Pancreas (tissue), 10 donors: ENCODE measurements around the gene ATF2. TPM values are rescaled to one million over a fixed set of nuclear protein-coding genes. Genes with fewer than 3 reads are reported as not detected.
A peak's percentile ranks its signal among the peaks of the same experiment; 100 is the strongest.

Experiments
- ATAC-seq, 4 donors: fragments of 200-7000 bp; cut with Tn5 transposase; one replicate each; pipeline versions ENCODE4 v1.8.0 to v1.9.1; 2020; ENCODE audit warnings: mild to moderate bottlenecking in 4 of 4, moderate library complexity in 4 of 4
- DNase-seq, 6 donors: peaks; one replicate each; pipeline ENCODE4 v3.0.0-alpha.2; 2020
- FAIRE-seq: peaks from 2 replicates; lab custom pipeline; 2012; peaks lifted over from hg19 to GRCh38; lab: Jason Lieb, UNC
- H3K27ac ChIP-seq, 4 donors: fragments of 200-600 bp; sonication (generic); 1 replicate in 3 of 4; 2 replicates in 1 of 4; pipeline versions ENCODE4 v1.5.0 to v1.8.0; 2020
- H3K27me3 ChIP-seq, 4 donors: fragments of 200-600 bp; one replicate each; pipeline ENCODE4 v1.8.0; 2021
- H3K36me3 ChIP-seq, 3 donors: fragments of 200-600 bp; sonication (generic) in 1 of 3; one replicate each; pipeline versions ENCODE4 v1.5.0 to v1.8.0; 2020 to 2021
- H3K4me1 ChIP-seq, 3 donors: fragments of 200-600 bp; one replicate each; pipeline ENCODE4 v1.8.0; 2021
- H3K4me3 ChIP-seq, 4 donors: fragments of 200-600 bp; sonication (generic) in 2 of 4; one replicate each; pipeline versions ENCODE4 v1.5.0 to v1.8.0; 2020 to 2021
- H3K9me3 ChIP-seq, 4 donors: fragments of 200-600 bp; one replicate each; pipeline ENCODE4 v1.8.0; 2021
- CTCF ChIP-seq, 4 donors: fragments of 200-600 bp; sonication (generic) in 3 of 4; IDR thresholded peaks; one replicate each; pipeline versions ENCODE4 v1.5.0 to v1.8.0; 2021; ENCODE audit warnings: antibody characterized with exemption in 4 of 4
- WGBS, 2 donors: extraction: QIAGEN DNeasy Blood & Tissue Kit; methylation state at CpG; one replicate each; pipeline ENCODE4 v1.1.7; 2013; 5-methylcytosine and 5-hydroxymethylcytosine counted together
- intact Hi-C, 3 donors: fragments of 100-400 bp; cut with DNase I; formaldehyde crosslinking; loops; one replicate each; pipeline versions ENCODE4 v1.11.1 to v1.14.2; 2022
- polyA plus RNA-seq, 2 donors: library from polyadenylated mRNA; stranded (reverse); fragments of 200-250 nt; gene quantifications; one replicate each; pipeline ENCODE4 v1.2.3, GENCODE V29; 2013
- total RNA-seq, 6 donors: library from RNA; stranded (reverse); fragmentation: NEBNext Ultra II Directional in 4 of 6; extraction: Animal tissue kit (Norgen Biotek cat#: 25700) in 4 of 6; gene quantifications; one replicate each; pipeline versions ENCODE4 v1.2.1 to v1.2.4, GENCODE V29; 2021 to 2023
- donor health status: healthy with polysubstance abuse.
- donor health status: DM: no; HTN: no; CAD: no; lungs with moderate emphysema.
- donor health status: DM: no; HTN: no; CAD: no.
- donor health status: control.
- donor health status: control.
- donor health status: Bipolar disorder and iron deficiency.
- donor health status: DM: yes; HTN: yes; CAD: no.
- donor health status: DM: no; HTN: no; CAD: no.
- donor health status: DM: no; HTN: no; CAD: no.
- donor health status: DM: yes; HTN: yes; CAD: no.

Gene ATF2
- total and polyA plus RNA-seq, 8 donors: 7.9 to 36.1 (median 22.7) TPM

- Histone ChIP-seq H3K27ac (no peak overlapping the region), H3K4me3 (no peak overlapping the region), H3K4me1 (peaks cover 0 to 21% (median 7%) of the 10 kb centered on the region in 3 donors), H3K9me3 (no peaks in the 10 kb centered on the region), H3K36me3 (no peaks in the 10 kb centered on the region), H3K27me3 (no peaks in the 10 kb centered on the region)
- intact Hi-C loops: no loop called here
- DNase-seq (no peak), FAIRE-seq (no peak), ATAC-seq (no peak)
- no peak for TF ChIP-seq CTCF (IDR thresholded peaks at IDR 0.05)
Observed at GRCh38 chr2:175154661-175155082, 13.3 kb downstream of the ATF2 start.

- Histone ChIP-seq H3K4me3 (no peak overlapping the region), H3K27me3 (no peaks in the 10 kb centered on the region), H3K27ac (peak overlapping the region in 2 of 4 donors; percentile 34 to 51), H3K36me3 (no peaks in the 10 kb centered on the region), H3K9me3 (no peaks in the 10 kb centered on the region), H3K4me1 (peaks cover 0 to 21% (median 7%) of the 10 kb centered on the region in 3 donors)
- intact Hi-C loops: no loop called here
- WGBS, 2 donors: 28 to 37% methylated on average over 2 of the region's 2 CpGs
- FAIRE-seq (no peak), DNase-seq (no peak), ATAC-seq (peak; percentile 79 to 98 (median 94))
- no peak for TF ChIP-seq CTCF (IDR thresholded peaks at IDR 0.05)
Observed at GRCh38 chr2:175152242-175152641, 15.8 kb downstream of the ATF2 start.

- 86 to 90% methylated on average over 1 of the region's 1 CpG for WGBS, 2 donors
- H3K36me3 ChIP-seq: no peaks in the 10 kb centered on the region
- no peaks in the 10 kb centered on the region for H3K27me3 ChIP-seq
- peaks cover 0 to 21% (median 7%) of the 10 kb centered on the region in 3 donors for H3K4me1 ChIP-seq
- intact Hi-C loops: no loop called here
- peak in 1 of 4 donors; percentile 31 for ATAC-seq
- FAIRE-seq: no peak
- H3K4me3 ChIP-seq: no peak overlapping the region
- TF ChIP-seq CTCF (IDR thresholded peaks at IDR 0.05): no peak
- H3K27ac ChIP-seq: peak overlapping the region in 2 of 4 donors; percentile 34 to 51
- no peak for DNase-seq
- no peaks in the 10 kb centered on the region for H3K9me3 ChIP-seq
Observed at GRCh38 chr2:175151791-175152190, 16.2 kb downstream of the ATF2 start.

- no peaks in the 10 kb centered on the region for H3K9me3 ChIP-seq
- 84 to 86% methylated on average over 4 of the region's 4 CpGs for WGBS, 2 donors
- no peak for ATAC-seq
- TF ChIP-seq CTCF (IDR thresholded peaks at IDR 0.05): no peak
- H3K4me3 ChIP-seq: no peak overlapping the region
- H3K36me3 ChIP-seq: no peaks in the 10 kb centered on the region
- H3K27me3 ChIP-seq: no peaks in the 10 kb centered on the region
- H3K27ac ChIP-seq: no peak overlapping the region
- peaks cover 0 to 11% (median 6%) of the 10 kb centered on the region in 3 donors for H3K4me1 ChIP-seq
- no peak for FAIRE-seq
- intact Hi-C loops: no loop called here
- DNase-seq: no peak
Observed at GRCh38 chr2:175147186-175147585, 20.8 kb downstream of the ATF2 start.

- H3K27me3 ChIP-seq: no peaks in the 10 kb centered on the region
- H3K27ac ChIP-seq: no peak overlapping the region
- 95 to 100% methylated on average over 2 of the region's 2 CpGs for WGBS, 2 donors
- H3K4me3 ChIP-seq: no peak overlapping the region
- intact Hi-C loops: no loop called here
- DNase-seq (no peak), ATAC-seq (no peak), FAIRE-seq (no peak)
- no peaks in the 10 kb centered on the region for H3K36me3 ChIP-seq
- TF ChIP-seq CTCF (IDR thresholded peaks at IDR 0.05): no peak
- no peaks in the 10 kb centered on the region for H3K4me1 ChIP-seq
- no peaks in the 10 kb centered on the region for H3K9me3 ChIP-seq
Observed at GRCh38 chr2:175143678-175144077, 24.3 kb downstream of the ATF2 start.
